ENCODE data around the gene IFT43. TPM values are rescaled to one million over a fixed set of nuclear protein-coding genes. Genes with fewer than 3 reads are reported as not detected.

Gene IFT43
- total RNA-seq, 1 donor from 2014 or later = 30.4 TPM

DNA sequence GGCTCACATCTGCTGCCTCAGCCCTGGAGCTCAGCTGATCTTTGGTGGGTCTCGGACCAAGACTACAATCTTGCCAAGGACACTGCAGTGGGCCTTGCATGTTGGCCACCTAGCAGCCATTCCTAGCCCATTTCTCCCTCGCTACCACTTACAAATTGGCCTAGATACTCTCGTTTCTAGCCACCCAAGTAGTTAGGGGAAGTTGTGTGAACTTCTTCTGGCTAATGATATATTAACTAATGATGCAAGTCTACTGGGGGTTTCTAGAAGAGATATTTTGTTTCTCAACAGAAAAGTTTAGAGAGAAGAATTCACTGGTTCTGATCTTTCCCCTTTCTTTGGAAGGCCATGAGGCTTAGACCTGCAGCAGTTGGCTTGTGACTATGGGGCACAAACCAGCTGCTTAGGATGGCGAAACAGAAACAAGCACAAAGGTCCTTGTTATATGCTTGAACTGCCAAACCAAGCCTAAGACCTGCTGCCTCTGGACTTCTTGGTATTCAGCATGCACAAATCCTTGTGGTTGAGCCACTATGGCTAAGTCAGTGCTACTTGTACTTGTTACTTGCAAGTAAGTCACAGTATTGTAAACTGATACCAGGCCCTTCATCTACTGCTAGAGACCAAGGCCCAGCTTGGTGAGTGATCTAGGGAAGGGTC, 135.7 kb downstream of the IFT43 start:
- no peak for DNase-seq (ENCODE audit: missing footprints)
- intact Hi-C loops (cut with DNase I) = no loop called here

DNA sequence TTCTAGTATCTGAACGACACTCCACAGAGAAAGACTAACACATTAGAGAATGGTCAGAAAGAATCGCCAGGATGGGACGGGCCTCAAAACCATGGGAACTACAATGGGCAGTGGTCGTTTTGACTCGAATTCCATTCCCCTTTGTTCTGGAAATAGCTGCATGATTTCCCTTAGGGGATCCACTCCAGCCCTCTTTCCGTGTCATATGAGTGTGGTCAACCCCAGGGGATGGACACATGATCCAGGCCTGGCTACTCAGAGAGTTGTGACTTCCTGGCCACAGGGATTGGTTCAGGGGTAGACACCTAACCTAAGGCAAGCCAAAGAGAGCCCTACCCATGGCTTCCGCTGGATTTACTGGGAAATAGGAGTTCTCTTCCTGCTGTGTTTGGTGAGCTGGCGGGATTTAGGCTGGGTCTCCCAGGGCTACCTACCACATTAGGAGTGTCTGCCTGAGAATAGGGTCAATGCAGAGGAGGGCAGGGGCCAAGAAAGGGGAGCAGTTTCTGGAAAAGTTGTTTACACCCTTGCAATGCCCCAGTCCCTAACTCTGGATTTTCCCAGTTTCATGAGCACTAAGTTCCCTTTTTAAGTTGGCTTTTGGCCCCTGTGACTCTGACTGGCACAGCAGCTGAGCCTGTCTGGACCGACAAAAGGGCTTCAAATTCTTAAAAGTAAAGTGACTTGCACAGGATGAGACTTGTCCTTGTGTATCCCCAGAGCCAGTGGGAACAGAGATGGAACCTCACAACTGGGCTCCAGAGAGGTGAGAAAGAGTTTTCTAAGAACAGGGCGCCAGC, 138.1 kb downstream of the IFT43 start:
- DNase-seq (ENCODE audit: missing footprints) (no peak), ATAC-seq (no peak)
- intact Hi-C loops (cut with DNase I) = no loop called here

More for the DNA sequence above, 135.7 kb downstream of the IFT43 start:
- no peak for ATAC-seq

GRCh38 chr14:76125511-76125910, 139.9 kb downstream of the IFT43 start:
- intact Hi-C loops (cut with DNase I) = no loop called here
- no peak for DNase-seq (ENCODE audit: missing footprints)

GRCh38 chr14:76126076-76126475, 140.5 kb downstream of the IFT43 start:
- intact Hi-C loops (cut with DNase I) = no loop called here
- DNase-seq (ENCODE audit: missing footprints) = no peak
- ATAC-seq = no peak

More at GRCh38 chr14:76125511-76125910, 139.9 kb downstream of the IFT43 start:
- ATAC-seq = no peak

DNA sequence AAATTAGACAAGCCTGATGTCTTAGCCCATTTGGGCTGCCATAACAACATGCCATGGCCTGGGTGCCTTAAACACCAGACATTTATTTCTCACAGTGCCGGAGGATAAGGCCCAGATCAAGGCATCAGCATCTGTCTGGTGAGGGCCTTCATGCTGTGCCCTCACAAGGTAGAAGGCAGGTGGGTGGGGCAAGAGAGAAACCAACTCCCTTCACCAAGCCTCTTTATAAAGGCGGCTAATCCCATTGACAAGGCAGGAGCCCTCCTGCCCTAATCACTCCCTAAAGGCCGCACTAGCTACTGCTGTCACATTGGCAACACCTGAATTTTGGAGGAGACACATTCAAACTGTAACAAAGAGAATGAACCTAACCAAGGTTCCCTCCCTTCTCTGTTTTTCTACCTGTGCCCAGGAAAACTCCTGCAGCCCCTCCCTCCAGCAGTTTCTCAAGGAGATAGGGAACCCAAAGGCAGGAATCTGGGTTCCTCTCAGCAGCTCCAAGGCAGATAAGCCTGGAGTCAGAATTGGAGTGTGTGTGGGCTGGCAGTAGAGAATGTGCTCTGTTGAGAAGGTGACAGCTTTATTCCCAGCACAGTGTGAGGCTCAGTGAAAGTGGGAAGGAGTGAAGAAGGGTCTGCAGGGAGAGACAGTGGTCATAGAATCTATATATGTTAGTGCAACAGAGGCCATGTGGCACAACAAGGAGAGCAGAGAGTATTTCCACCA, 144.5 kb downstream of the IFT43 start:
- DNase-seq (ENCODE audit: missing footprints) (no peak), ATAC-seq (no peak)
- intact Hi-C loops (cut with DNase I) = no loop called here

DNA sequence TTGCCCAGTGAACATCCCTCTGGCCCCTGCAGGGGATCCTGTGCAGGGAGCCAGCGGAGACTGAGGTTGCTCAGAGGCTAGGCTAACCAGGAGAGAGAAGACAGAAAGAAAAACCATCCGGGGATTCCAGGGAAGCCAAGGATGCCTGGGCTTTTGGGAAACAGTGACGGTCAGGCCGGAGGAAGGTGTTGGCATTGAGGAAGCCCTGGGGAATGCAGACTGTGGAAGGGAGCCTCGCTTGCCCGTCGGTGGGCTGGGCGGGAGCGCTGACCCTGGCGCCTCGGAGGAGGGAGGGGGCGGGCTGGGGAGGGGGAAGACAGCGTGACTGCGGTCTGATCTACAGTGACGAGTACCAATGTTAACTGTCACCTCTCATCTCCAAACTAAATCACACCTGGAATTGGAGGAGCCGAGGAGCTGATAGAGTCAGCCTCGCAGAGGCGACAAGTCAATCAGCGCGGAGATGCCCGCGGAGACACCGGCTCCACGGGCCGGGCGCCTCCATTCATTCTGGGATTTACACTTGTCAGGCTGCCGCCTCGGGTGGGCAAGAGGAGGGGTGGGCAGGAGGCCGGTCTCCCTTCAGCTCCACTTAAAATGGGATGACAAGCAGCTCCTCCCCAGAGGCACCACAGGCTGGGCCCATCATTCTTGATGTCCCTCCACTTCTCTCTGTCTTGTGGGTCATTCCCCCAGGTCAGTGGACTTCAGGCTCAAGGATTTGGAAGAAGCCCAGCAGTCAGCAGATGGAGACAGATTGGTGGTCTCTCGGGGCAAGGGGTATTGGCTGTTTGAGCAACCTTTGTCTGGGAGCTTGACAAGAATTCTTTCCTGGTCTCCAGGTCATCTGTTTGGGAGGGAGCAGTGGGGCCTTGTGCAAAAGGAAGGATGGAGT, 145.8 kb downstream of the IFT43 start:
- no peak for DNase-seq (ENCODE audit: missing footprints)
- intact Hi-C loops (cut with DNase I) = no loop called here
- no peak for ATAC-seq

DNA sequence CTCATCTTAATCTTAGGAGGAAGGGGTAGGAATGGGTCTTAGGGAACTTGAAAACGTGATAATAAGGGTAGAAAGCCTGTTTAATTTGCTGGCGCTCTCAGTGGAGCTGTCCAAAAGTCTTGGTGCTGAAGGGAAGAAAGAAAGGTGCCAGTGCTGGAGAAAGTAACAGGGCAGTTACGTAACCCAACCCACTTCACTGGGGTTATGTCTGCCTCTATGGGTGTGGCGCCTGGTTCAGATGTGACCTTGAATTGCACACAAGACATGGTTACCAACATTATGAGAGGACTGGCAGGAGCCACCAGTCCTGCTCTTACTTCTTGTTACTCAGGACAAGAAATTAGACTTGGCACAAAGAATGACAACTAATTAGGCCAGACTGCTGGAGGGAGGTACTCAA, 147.5 kb downstream of the IFT43 start:
- intact Hi-C loops (cut with DNase I) = no loop called here
- DNase-seq (ENCODE audit: missing footprints) (no peak), ATAC-seq (no peak)

Other genes starting within 250 kb of the IFT43 start
- 29.5 TPM for gene TGFB3, start 3.8 kb upstream of the IFT43 start, total RNA-seq
- 21.7 TPM for gene GPATCH2L, start 166.2 kb downstream of the IFT43 start, total RNA-seq

Data from Right ventricle myocardium inferior (tissue), 1 donor.